Peyer's patch (tissue), 4 donors: ENCODE data around the gene PAIP1.

Experiments used
- CTCF ChIP-seq, 6 experiments: fragments of 450-650 bp in 4 of 6; fragments of 200-600 bp in 2 of 6; sonication (generic) in 1 of 6; IDR thresholded peaks; one replicate each; pipeline ENCODE4 v1.5.1; 2017 to 2019; ENCODE audit warnings: antibody characterized with exemption in 6 of 6, mild to moderate bottlenecking in 3 of 6, moderate library complexity in 1 of 6
- POLR2A ChIP-seq, 2 donors: fragments of 450-650 bp; IDR thresholded peaks; one replicate each; pipeline ENCODE4 v1.5.1; 2017; ENCODE audit warnings: antibody characterized with exemption in 2 of 2, mild to moderate bottlenecking in 2 of 2, moderate library complexity in 2 of 2

GRCh38 chr5:43486353-43486752, 70.5 kb downstream of the PAIP1 start:
- TF ChIP-seq CTCF (IDR thresholded peaks at IDR 0.05) = no peak
- TF ChIP-seq POLR2A (IDR thresholded peaks at IDR 0.05) = no peak
